Endothelial cell of umbilical vein (primary cell): Measurements from ENCODE around the gene SMIM38. TPM values are rescaled to one million over a fixed set of nuclear protein-coding genes. Genes with fewer than 3 reads are reported as not detected.

ENCODE experiments used
- BruUV-seq: library from RNA; stranded (reverse); fragments of 400-500 nt; replicated peaks from 2 replicates; lab custom pipeline; 2021; lab: Mats Ljungman, UMichigan
- CTCF ChIA-PET: fragments of 300-600, 350-600 bp; sonication (Branson Sonifier 250); formaldehyde crosslinking; loops from one replicate; lab custom pipeline; 2021; ENCODE audit warnings: antibody characterized with exemption, inconsistent platforms; lab: Charles Lee
- POLR2A ChIA-PET: fragments of 300-600, 350-600 bp; sonication (Branson Sonifier 250); formaldehyde crosslinking; loops from one replicate; lab custom pipeline; 2021; ENCODE audit warnings: antibody characterized with exemption, inconsistent platforms; lab: Charles Lee
- DNase-seq: peaks from one replicate; pipeline ENCODE4 v3.0.0-alpha.2; 2011; ENCODE audit warnings: low read depth, low spot score
- FAIRE-seq: peaks from 2 replicates; lab custom pipeline; 2011; peaks lifted over from hg19 to GRCh38; lab: Jason Lieb, UNC
- H2AFZ ChIP-seq: 2 replicates; pipeline ENCODE4 v1.6.0; 2012; ENCODE audit warnings: low read depth, low read length, control low read depth, inconsistent platforms
- H3K27ac ChIP-seq: 2 replicates; pipeline ENCODE4 v1.5.1; 2011; ENCODE audit warnings: low read depth, mild to moderate bottlenecking, control low read depth, low read length, moderate library complexity; ENCODE audit not compliant: insufficient read depth
- H3K27me3 ChIP-seq, 2 experiments: 2 replicates each; pipeline versions ENCODE4 v1.6.0 to v1.6.1; 2011; ENCODE audit warnings: low read length in 2 of 2, mixed read lengths in 1 of 2; ENCODE audit not compliant: control insufficient read depth in 2 of 2, insufficient read depth in 2 of 2
- H3K36me3 ChIP-seq, 2 experiments: 2 replicates in 1 of 2; 3 replicates in 1 of 2; pipeline ENCODE4 v1.5.1; 2011; ENCODE audit warnings: low read length in 2 of 2, mild to moderate bottlenecking in 1 of 2, moderate library complexity in 1 of 2; ENCODE audit not compliant: control insufficient read depth in 2 of 2, insufficient read depth in 2 of 2; ENCODE audit errors: extremely low read depth in 1 of 2
- H3K4me1 ChIP-seq: 3 replicates; pipeline ENCODE4 v1.5.1; 2011; ENCODE audit warnings: mild to moderate bottlenecking, low read length; ENCODE audit not compliant: control insufficient read depth, insufficient read depth; ENCODE audit errors: extremely low read depth
- H3K4me2 ChIP-seq: 2 replicates; pipeline ENCODE4 v1.6.1; 2011; ENCODE audit warnings: low read length, control low read depth, mixed read lengths; ENCODE audit not compliant: insufficient read depth
- H3K4me3 ChIP-seq, 3 experiments: fragments of 200-600 bp in 1 of 3; sonication (generic), shearing (Covaris generic) in 1 of 3; replicated peaks in 1 of 3; 2 replicates each; pipeline ENCODE4 v1.5.1; 2011 to 2016; ENCODE audit warnings: control low read depth in 3 of 3, low read length in 3 of 3, mild to moderate bottlenecking in 2 of 3, inconsistent platforms in 1 of 3, low read depth in 1 of 3, moderate library complexity in 1 of 3; ENCODE audit not compliant: insufficient read depth in 1 of 3
- H3K79me2 ChIP-seq: 2 replicates; pipeline ENCODE4 v1.6.0; 2012; ENCODE audit warnings: low read length, inconsistent platforms; ENCODE audit not compliant: control insufficient read depth, insufficient read depth
- H3K9ac ChIP-seq: replicated peaks from 2 replicates; pipeline ENCODE3; 2011; ENCODE audit warnings: low read length, control low read depth; ENCODE audit not compliant: insufficient read depth; ENCODE audit errors: extremely low read depth
- H3K9me1 ChIP-seq: replicated peaks from 3 replicates; pipeline ENCODE4 v1.6.0; 2011; ENCODE audit warnings: mild to moderate bottlenecking, low read length; ENCODE audit not compliant: control insufficient read depth, insufficient read depth; ENCODE audit errors: extremely low read depth
- H3K9me3 ChIP-seq: replicated peaks from 2 replicates; pipeline ENCODE4 v1.5.1; 2012; ENCODE audit warnings: low read length, inconsistent platforms; ENCODE audit not compliant: control insufficient read depth, insufficient read depth
- H4K20me1 ChIP-seq: replicated peaks from 2 replicates; pipeline ENCODE3; 2011; ENCODE audit warnings: mild to moderate bottlenecking, low read length; ENCODE audit not compliant: control insufficient read depth, insufficient read depth; ENCODE audit errors: extremely low read depth
- EZH2 ChIP-seq: IDR thresholded peaks from 2 replicates; pipeline ENCODE4 v1.6.1; 2012; ENCODE audit warnings: borderline replicate concordance, low read depth, mild to moderate bottlenecking, moderate library complexity, low read length, inconsistent platforms; ENCODE audit not compliant: severe bottlenecking
- FOS ChIP-seq: IDR thresholded peaks from 2 replicates; pipeline ENCODE4 v1.6.1; 2011; ENCODE audit warnings: mild to moderate bottlenecking, low read length, moderate library complexity, borderline replicate concordance; ENCODE audit not compliant: insufficient read depth
- GATA2 ChIP-seq: IDR thresholded peaks from 2 replicates; pipeline ENCODE4 v1.7.0; 2011; ENCODE audit warnings: low read depth, mild to moderate bottlenecking, moderate library complexity, mixed read lengths, low read length; ENCODE audit not compliant: insufficient read length, insufficient read depth
- JUN ChIP-seq: IDR thresholded peaks from 2 replicates; pipeline ENCODE4 v1.6.1; 2011; ENCODE audit warnings: borderline replicate concordance, low read depth; ENCODE audit not compliant: insufficient read length, insufficient read depth
- MYC ChIP-seq: IDR thresholded peaks from one replicate; pipeline ENCODE4 v1.6.1; 2011; ENCODE audit warnings: mild to moderate bottlenecking, low read depth, low read length
- POLR2A ChIP-seq: IDR thresholded peaks from 2 replicates; pipeline ENCODE4 v1.6.1; 2012; ENCODE audit warnings: low read depth, mild to moderate bottlenecking, control low read depth, low read length
- POLR2AphosphoS5 ChIP-seq: IDR thresholded peaks from 2 replicates; pipeline ENCODE4 v1.6.1; 2012; ENCODE audit warnings: low read depth, mild to moderate bottlenecking, control low read depth, low read length, moderate library complexity; ENCODE audit not compliant: insufficient read depth
- dilution Hi-C: fragments of 300-500 bp; cut with MboI; formaldehyde crosslinking; loops from one replicate; pipeline ENCODE4 v1.15.0; 2019; ENCODE audit warnings: low sequenced_read_pairs; ENCODE audit not compliant: extremely low pct_ligation_motif_present
- intact Hi-C: fragments of 100-400 bp; cut with micrococcal nuclease; formaldehyde crosslinking; loops from one replicate; pipeline ENCODE4 v1.10.0; 2022
- polyA plus RNA-seq, 4 experiments: library from polyadenylated mRNA; depleted of rRNA in 3 of 4; stranded (reverse) in 3 of 4; unstranded in 1 of 4; fragments of >200 nt; gene quantifications; 2 replicates each; pipeline versions ENCODE4 v1.2.1 to v1.2.3, GENCODE V29; 2011 to 2012; ENCODE audit warnings: missing spikeins in 1 of 4
- total RNA-seq: library from RNA; stranded (reverse); gene quantifications from 2 replicates; pipeline ENCODE4 v1.2.3, GENCODE V29; 2021
- TF ChIP-seq, protein P1 (sequence below): IDR thresholded peaks from 2 replicates; pipeline ENCODE4 v1.6.1; 2011; ENCODE audit not compliant: insufficient read depth, insufficient read length
- TF ChIP-seq, protein P2 (sequence below), 2 donors: IDR thresholded peaks; 1 replicate in 1 of 2; 2 replicates in 1 of 2; pipeline ENCODE4 v1.5.1; 2011; ENCODE audit warnings: low read length in 2 of 2, mild to moderate bottlenecking in 2 of 2, moderate library complexity in 2 of 2, control low read depth in 1 of 2, inconsistent platforms in 1 of 2, low read depth in 1 of 2; ENCODE audit not compliant: insufficient read depth in 1 of 2; ENCODE audit errors: extremely low read depth in 1 of 2

Gene SMIM38
- total and polyA plus RNA-seq, 2 donors (not counting 3 experiments of a cell fraction or from before 2014, with no cell fraction given), result 0.03 TPM; not detected in 1

GRCh38 chr11:69141742-69142141, 14.0 kb upstream of the SMIM38 start:
- Histone ChIP-seq H2AFZ (no peak overlapping the region), H3K4me2 (no peak overlapping the region), H3K36me3 (no peaks in the 10 kb centered on the region), H3K4me1 (no peaks in the 10 kb centered on the region), H3K9ac (no peak overlapping the region), H3K4me3 (no peak overlapping the region), H3K27me3 (peaks cover 9 to 19% of the 10 kb centered on the region in 2 experiments), H3K9me1 (no peaks in the 10 kb centered on the region), H3K79me2 (no peaks in the 10 kb centered on the region), H4K20me1 (no peaks in the 10 kb centered on the region), H3K9me3 (no peaks in the 10 kb centered on the region), H3K27ac (no peak overlapping the region)
- dilution Hi-C loops (no loop called here), intact Hi-C loops (no loop called here)
- no TSS peak for BruUV-seq
- TF ChIP-seq JUN (no peak), MYC (no peak), FOS (no peak), GATA2 (no peak), POLR2A (no peak), EZH2 (no peak), POLR2AphosphoS5 (no peak)
- TF ChIP-seq, protein P1, sequence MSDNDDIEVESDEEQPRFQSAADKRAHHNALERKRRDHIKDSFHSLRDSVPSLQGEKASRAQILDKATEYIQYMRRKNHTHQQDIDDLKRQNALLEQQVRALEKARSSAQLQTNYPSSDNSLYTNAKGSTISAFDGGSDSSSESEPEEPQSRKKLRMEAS, result no peak
- TF ChIP-seq, protein P2, sequence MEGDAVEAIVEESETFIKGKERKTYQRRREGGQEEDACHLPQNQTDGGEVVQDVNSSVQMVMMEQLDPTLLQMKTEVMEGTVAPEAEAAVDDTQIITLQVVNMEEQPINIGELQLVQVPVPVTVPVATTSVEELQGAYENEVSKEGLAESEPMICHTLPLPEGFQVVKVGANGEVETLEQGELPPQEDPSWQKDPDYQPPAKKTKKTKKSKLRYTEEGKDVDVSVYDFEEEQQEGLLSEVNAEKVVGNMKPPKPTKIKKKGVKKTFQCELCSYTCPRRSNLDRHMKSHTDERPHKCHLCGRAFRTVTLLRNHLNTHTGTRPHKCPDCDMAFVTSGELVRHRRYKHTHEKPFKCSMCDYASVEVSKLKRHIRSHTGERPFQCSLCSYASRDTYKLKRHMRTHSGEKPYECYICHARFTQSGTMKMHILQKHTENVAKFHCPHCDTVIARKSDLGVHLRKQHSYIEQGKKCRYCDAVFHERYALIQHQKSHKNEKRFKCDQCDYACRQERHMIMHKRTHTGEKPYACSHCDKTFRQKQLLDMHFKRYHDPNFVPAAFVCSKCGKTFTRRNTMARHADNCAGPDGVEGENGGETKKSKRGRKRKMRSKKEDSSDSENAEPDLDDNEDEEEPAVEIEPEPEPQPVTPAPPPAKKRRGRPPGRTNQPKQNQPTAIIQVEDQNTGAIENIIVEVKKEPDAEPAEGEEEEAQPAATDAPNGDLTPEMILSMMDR (IDR thresholded peaks at IDR 0.05; ENCODE audit: extremely low read depth in 1 of 2, insufficient read depth in 1 of 2, low read depth in 1 of 2, low read length in 2 of 2), result no peak
- DNase-seq, result no peak
- ChIA-PET CTCF (interaction anchor here (0.9 to 1.2 kb wide), 2 partner anchors 10 to 528 kb away, joined by 3 to 6 read pairs; no protein-coding TSS in a partner anchor), POLR2A (no interaction called here)
- FAIRE-seq, result no peak
